Loucy (cell line): Measurements from ENCODE around the gene NOBOX.

Experiments used
- H2AFZ ChIP-seq: fragments of 200-600 bp; sonication (generic); 2 replicates; pipeline ENCODE4 v1.6.0; 2016; ENCODE audit warnings: antibody characterized with exemption, mild to moderate bottlenecking, low read length, moderate library complexity
- H3F3A ChIP-seq: fragments of 200-600 bp; 2 replicates; pipeline ENCODE4 v1.6.0; 2016; ENCODE audit warnings: antibody characterized with exemption, low read depth, mild to moderate bottlenecking
- H3K27me3 ChIP-seq: fragments of 200-600 bp; sonication (generic); 2 replicates; pipeline ENCODE4 v1.6.1; 2014; ENCODE audit warnings: low read length, mild to moderate bottlenecking; ENCODE audit not compliant: insufficient read depth, poor library complexity, severe bottlenecking
- H3K36me3 ChIP-seq: fragments of 200-600 bp; sonication (generic); 2 replicates; pipeline ENCODE4 v1.6.1; 2016; ENCODE audit warnings: low read length; ENCODE audit not compliant: insufficient read depth
- H3K4me1 ChIP-seq: fragments of 200-600 bp; sonication (generic); 2 replicates; pipeline ENCODE4 v1.5.1; 2014; ENCODE audit warnings: low read length, mild to moderate bottlenecking; ENCODE audit not compliant: insufficient read depth, poor library complexity, severe bottlenecking
- H3K4me2 ChIP-seq: fragments of 200-600 bp; sonication (generic); 2 replicates; pipeline ENCODE4 v1.6.0; 2014; ENCODE audit warnings: antibody characterized with exemption, low read length, low read depth, mild to moderate bottlenecking; ENCODE audit not compliant: poor library complexity, severe bottlenecking
- H3K4me3 ChIP-seq: fragments of 200-600 bp; sonication (generic); 2 replicates; pipeline ENCODE4 v1.5.1; 2014; ENCODE audit warnings: low read length, mild to moderate bottlenecking, mixed read lengths; ENCODE audit not compliant: poor library complexity, severe bottlenecking
- H3K79me2 ChIP-seq: fragments of 200-600 bp; sonication (generic); 2 replicates; pipeline ENCODE4 v1.6.1; 2014; ENCODE audit warnings: low read length; ENCODE audit not compliant: insufficient read depth
- H3K9ac ChIP-seq: fragments of 200-600 bp; sonication (generic); 2 replicates; pipeline ENCODE4 v1.6.0; 2014; ENCODE audit warnings: mild to moderate bottlenecking, low read depth, low read length, moderate library complexity; ENCODE audit not compliant: poor library complexity, severe bottlenecking
- H3K9me2 ChIP-seq: fragments of 200-600 bp; sonication (generic); replicated peaks from 2 replicates; pipeline ENCODE4 v1.6.1; 2016; ENCODE audit warnings: low read depth, low read length, mixed read lengths
- H3K9me3 ChIP-seq: fragments of 200-600 bp; sonication (generic); 2 replicates; pipeline ENCODE4 v1.6.1; 2014; ENCODE audit warnings: mild to moderate bottlenecking, antibody characterized with exemption, low read length, low read depth; ENCODE audit not compliant: insufficient read depth
- H4K20me1 ChIP-seq: fragments of 200-600 bp; sonication (generic); 2 replicates; pipeline ENCODE4 v1.6.0; 2014; ENCODE audit warnings: antibody characterized with exemption, low read length, mild to moderate bottlenecking; ENCODE audit not compliant: insufficient read depth, poor library complexity, severe bottlenecking
- CTCF ChIP-seq: fragments of 200-600 bp; sonication (generic); conservative IDR thresholded peaks from 2 replicates; pipeline ENCODE4 v1.5.1; 2014; ENCODE audit warnings: mild to moderate bottlenecking, antibody characterized with exemption, low read length
- EZH2phosphoT487 ChIP-seq: fragments of 200-600 bp; IDR thresholded peaks from 2 replicates; pipeline ENCODE4 v1.6.1; 2018; ENCODE audit warnings: antibody characterized with exemption, mild to moderate bottlenecking, moderate library complexity, borderline replicate concordance

Gene NOBOX

GRCh38 chr7:144416341-144416740 is 12.8 kb upstream of the NOBOX start:
- H3F3A ChIP-seq = no peaks in the 10 kb centered on the region
- no peak overlapping the region for H2AFZ ChIP-seq
- H3K4me3 ChIP-seq = no peak overlapping the region
- no peaks in the 10 kb centered on the region for H3K9me3 ChIP-seq
- H4K20me1 ChIP-seq = no peaks in the 10 kb centered on the region
- H3K4me1 ChIP-seq = no peaks in the 10 kb centered on the region
- TF ChIP-seq CTCF = no peak
- no peak for TF ChIP-seq EZH2phosphoT487
- H3K9me2 ChIP-seq = no peaks in the 10 kb centered on the region
- H3K4me2 ChIP-seq = no peak overlapping the region
- no peak overlapping the region for H3K9ac ChIP-seq
- no peaks in the 10 kb centered on the region for H3K36me3 ChIP-seq
- no peaks in the 10 kb centered on the region for H3K79me2 ChIP-seq
- no peaks in the 10 kb centered on the region for H3K27me3 ChIP-seq

GRCh38 chr7:144415858-144416257 is 12.4 kb upstream of the NOBOX start:
- Histone ChIP-seq H3K27me3 (no peaks in the 10 kb centered on the region), H3K4me2 (no peak overlapping the region), H4K20me1 (no peaks in the 10 kb centered on the region), H3F3A (no peaks in the 10 kb centered on the region), H2AFZ (no peak overlapping the region), H3K79me2 (no peaks in the 10 kb centered on the region), H3K9ac (no peak overlapping the region), H3K9me3 (no peaks in the 10 kb centered on the region), H3K36me3 (no peaks in the 10 kb centered on the region), H3K9me2 (no peaks in the 10 kb centered on the region), H3K4me3 (no peak overlapping the region), H3K4me1 (no peaks in the 10 kb centered on the region)
- TF ChIP-seq EZH2phosphoT487 (no peak), CTCF (no peak)

GRCh38 chr7:144414815-144415214 is 11.3 kb upstream of the NOBOX start:
- Histone ChIP-seq H3K27me3 (no peaks in the 10 kb centered on the region), H4K20me1 (no peaks in the 10 kb centered on the region), H3K4me1 (no peaks in the 10 kb centered on the region), H3F3A (no peaks in the 10 kb centered on the region), H3K4me3 (no peak overlapping the region), H3K9ac (no peak overlapping the region), H3K9me3 (no peaks in the 10 kb centered on the region), H3K79me2 (no peaks in the 10 kb centered on the region), H3K36me3 (no peaks in the 10 kb centered on the region), H3K9me2 (no peaks in the 10 kb centered on the region), H3K4me2 (no peak overlapping the region), H2AFZ (no peak overlapping the region)
- TF ChIP-seq EZH2phosphoT487 (no peak), CTCF (no peak)
